GM20431 (cell line): Measurements from ENCODE around the gene IL5RA.

Experiments
- in situ Hi-C: fragments of 300-500 bp; cut with MseI, MboI; formaldehyde crosslinking; loops from one replicate; pipeline ENCODE4 v1.15.0; 2020; ENCODE audit warnings: low sequenced_read_pairs; ENCODE audit not compliant: unreplicated experiment

IL5RA gene

GRCh38 chr3:3069723-3070122, 40.5 kb downstream of the IL5RA start:
- in situ Hi-C loops: no loop called here

GRCh38 chr3:3068358-3068881, 41.8 kb downstream of the IL5RA start:
- in situ Hi-C loops: no loop called here

GRCh38 chr3:3066910-3067309, 43.3 kb downstream of the IL5RA start:
- in situ Hi-C loops: no loop called here

DNA sequence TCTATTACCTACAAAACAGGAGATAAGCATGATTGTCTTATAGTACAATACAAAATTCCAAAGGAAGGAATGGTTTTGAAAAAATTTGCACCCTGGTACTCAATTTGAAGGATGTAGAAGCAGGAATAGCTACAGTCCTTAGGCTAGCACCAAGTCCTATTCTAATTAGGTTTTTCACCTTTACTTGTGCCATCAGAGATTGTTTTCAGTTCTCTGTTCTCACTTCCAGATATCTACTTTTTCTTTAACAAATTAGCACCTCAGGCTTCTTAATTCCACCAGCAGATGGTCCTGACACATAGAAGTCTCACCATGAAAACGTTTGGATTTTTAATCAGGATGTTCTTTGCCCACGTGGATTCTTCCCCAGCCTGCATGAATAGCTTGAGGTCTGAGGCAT, 43.8 kb downstream of the IL5RA start:
- in situ Hi-C loops: no loop called here

DNA sequence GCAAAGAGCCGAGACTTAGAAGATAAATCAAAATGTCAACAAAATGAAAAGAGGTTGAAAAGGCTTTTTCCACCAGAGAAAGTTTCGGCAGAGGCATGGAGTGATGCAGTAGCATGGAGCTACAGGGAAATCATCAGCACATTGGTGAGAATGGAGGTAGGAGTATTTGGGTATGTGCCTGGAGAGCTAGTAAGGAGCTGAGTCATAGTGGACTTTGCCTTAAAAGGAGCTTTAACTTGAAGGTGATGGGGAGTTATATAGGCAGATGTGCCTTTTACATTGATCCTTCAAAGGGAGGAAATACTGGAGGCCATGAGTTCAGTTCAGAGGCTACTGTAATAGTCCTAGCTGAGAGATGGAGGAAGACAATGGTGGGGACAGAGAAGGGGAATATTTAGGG, 44.3 kb downstream of the IL5RA start:
- in situ Hi-C loops: no loop called here

DNA sequence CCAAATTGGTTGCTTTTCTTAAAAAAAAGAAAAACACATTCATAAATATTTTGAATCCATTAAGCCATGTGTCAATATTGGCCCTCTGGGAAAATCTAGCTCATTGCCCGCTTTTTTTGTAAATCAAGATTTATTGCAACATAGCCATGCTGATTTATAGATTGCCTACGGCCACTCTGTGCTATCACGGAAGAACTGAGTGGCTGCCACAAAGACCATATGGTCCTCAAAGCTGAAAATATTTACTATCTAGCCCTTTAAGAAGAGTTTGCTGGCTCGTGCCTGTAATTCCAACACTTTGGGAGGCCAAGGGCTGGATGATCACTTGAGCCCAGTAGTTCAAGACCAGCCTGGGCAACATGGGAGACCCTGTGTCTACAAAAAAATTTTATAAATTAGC, 45.9 kb downstream of the IL5RA start:
- in situ Hi-C loops: no loop called here

GRCh38 chr3:3059645-3060044, 50.5 kb downstream of the IL5RA start:
- in situ Hi-C loops: no loop called here

GRCh38 chr3:3053974-3054373, 56.2 kb downstream of the IL5RA start:
- in situ Hi-C loops: no loop called here

DNA sequence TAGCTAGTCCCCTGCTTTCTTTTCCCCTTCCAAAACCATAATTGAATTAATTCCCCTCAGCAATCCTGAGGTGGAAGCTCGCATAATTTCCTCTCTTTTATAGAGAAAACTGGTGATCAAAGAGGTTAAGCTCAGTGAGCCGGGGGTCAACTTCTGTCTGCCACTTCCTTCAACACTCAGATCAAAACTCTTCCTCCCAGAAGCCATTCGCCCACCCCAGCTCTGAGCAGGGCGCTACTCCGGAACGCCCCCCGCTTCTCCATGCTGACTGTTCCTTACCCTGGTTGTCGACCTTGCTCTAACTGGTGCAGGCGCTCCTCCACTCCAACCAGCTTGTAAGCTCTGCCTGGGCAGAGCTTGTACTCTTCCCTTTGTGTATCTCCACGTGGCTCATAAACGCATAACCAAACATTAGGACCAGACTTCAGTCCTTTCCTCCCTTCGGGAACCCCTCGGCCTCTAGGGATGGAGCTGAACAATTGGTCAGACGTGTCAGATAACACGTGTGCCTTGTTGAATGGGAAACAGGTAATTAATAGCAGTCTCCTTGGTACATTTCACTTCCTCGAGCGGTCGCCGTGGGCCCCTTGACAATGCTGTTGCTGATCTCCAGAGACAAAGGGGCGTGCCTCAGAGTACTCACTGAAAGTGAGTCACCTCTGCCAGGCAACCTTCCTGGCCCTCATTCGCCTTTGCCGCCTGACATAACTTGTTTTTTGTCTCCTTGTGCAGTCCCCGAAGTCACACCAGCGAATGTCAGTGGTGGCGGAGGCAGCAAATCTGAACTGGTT, 71.8 kb downstream of the IL5RA start:
- in situ Hi-C loops: no loop called here

GRCh38 chr3:3037156-3037555, 73.0 kb downstream of the IL5RA start:
- in situ Hi-C loops: no loop called here

- in situ Hi-C loops: no loop called here
These were observed 78.8 kb downstream of the IL5RA start for GRCh38 chr3:3031326-3031725.

GRCh38 chr3:3027976-3028567, 82.1 kb downstream of the IL5RA start:
- in situ Hi-C loops: no loop called here

DNA sequence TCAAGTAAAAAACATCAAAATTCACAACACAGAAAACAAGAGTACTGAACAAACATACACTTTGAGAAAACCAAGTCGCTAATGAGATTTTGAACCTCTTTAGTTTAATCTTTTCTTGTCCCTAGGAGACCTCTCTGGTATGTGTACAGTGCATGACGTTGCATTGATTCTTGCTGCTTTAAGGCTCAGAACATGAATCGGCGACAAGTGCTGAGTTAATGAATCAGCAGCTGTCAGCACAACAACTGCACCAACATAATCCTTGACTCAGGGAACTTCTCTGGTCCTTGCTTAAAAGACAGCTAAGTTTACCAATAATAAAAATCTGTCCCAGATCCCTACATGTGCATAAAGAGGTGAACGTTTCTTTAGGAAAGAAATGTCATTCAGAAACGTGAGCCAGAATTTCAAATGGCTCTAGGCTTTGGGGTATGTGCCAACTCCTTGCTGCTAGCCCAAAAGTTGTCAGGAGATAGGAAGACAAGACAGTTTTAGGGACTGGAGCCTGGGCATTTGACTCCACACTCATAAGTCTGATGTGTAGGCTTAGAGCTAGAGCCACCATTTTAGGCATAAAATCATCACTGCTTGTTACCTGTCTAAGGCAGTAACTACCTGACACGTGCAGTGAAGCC, 86.9 kb downstream of the IL5RA start:
- in situ Hi-C loops: no loop called here

DNA sequence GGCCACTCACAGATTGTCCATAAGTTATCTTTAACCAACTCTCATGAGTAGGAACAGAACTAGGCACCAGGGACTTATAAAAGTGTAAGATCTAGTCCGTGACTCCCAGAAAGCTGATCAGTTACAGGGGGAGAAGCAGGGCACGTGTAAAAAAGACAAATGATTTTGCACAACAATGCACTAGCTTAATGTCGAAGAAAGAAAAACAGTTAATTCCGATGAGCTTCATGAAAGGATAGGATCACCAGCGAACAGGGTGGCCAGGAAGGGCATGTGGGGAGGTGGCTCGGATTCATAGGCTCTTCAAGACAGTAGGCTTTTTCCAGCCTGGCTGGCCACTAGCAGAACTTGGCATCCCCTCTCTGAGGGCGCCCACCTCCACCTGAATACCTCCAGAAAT, 90.0 kb downstream of the IL5RA start:
- in situ Hi-C loops: no loop called here
